HG03139 (cell line): Measurements from ENCODE around the gene PTPN23.
A peak's percentile ranks its signal among the peaks of the same experiment; 100 is the strongest.
"Not testable (repeated sequence)": the region's sequence is repeated elsewhere in the genome, so short reads cannot be mapped to it uniquely, and the experiment has no call there.

Experiments
- ATAC-seq: cut with Tn5 transposase; IDR thresholded peaks from one replicate; pipeline ENCODE4 v1.9.1; 2021; ENCODE audit not compliant: unreplicated experiment

PTPN23 gene

GRCh38 chr3:47380601-47381316, at the start of gene PTPN23:
TSS of gene PTPN23 (plus strand) at chr3:47381021. CDS start at chr3:47381097, 76 bp downstream.
- peak; percentile 61 for ATAC-seq

- no peak for ATAC-seq
Observed at GRCh38 chr3:47333907-47334306, 46.9 kb upstream of the PTPN23 start.

GRCh38 chr3:47337656-47338055, 43.2 kb upstream of the PTPN23 start:
- no peak for ATAC-seq

GRCh38 chr3:47339951-47340350, 40.9 kb upstream of the PTPN23 start:
- no peak for ATAC-seq

- no peak for ATAC-seq
Observed at GRCh38 chr3:47340866-47341265, 40.0 kb upstream of the PTPN23 start.

DNA sequence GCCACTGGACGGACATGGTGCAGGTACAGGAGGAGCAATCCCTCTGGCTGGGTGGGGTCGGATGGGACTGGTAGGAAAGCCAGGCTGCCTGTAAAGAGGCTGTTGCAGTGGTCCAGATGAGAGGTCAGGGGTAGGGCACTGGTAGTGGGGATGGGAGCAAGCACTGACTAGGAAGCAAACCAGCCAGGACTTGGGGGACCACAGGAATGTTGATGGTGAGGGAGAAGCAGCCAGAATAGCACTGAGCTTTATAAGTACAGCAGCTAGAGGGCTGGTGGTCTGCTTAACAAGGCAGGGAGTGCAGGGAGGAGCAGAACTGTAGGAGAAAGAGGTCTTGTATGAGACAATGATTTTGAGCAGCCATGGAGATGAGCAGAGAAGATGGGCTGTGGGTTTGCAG, 38.7 kb upstream of the PTPN23 start:
- ATAC-seq: no peak

DNA sequence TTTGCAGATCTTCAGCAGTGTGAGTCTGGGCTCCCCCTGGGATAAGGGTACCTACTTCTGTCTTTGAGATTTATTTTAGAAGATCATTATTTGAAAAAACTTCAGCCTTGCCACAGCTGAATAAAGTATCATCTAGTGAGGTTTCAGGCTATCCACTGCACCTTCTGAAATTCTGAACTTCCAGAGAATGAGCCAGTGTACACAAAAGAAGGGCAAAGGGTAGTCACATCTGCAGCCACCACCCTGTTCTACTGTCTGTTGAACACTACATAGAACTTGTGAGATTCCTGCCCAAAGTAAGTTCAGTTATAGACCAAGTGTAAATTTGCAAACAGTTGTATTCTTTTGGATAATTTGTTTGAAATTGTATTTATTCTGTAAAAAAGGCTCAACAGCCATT, 38.0 kb upstream of the PTPN23 start:
- no peak for ATAC-seq

DNA sequence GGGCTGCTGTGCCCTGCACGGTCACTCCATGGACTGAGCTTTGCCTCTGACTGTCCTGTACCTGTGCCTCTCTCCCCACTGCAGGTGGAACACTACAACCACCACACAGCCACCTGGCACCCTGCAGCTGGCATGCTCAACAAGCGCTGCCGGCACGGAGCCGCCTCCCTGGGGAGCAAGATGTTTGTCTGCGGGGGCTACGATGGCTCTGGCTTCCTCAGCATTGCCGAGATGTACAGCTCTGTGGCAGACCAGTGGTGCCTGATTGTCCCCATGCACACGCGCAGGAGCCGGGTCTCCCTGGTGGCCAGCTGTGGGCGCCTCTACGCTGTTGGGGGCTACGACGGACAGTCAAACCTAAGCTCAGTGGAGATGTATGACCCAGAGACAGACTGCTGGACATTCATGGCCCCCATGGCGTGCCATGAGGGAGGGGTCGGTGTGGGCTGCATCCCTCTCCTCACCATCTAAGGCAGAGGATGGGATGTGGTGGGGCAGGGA, 37.3 kb upstream of the PTPN23 start:
- no peak for ATAC-seq

DNA sequence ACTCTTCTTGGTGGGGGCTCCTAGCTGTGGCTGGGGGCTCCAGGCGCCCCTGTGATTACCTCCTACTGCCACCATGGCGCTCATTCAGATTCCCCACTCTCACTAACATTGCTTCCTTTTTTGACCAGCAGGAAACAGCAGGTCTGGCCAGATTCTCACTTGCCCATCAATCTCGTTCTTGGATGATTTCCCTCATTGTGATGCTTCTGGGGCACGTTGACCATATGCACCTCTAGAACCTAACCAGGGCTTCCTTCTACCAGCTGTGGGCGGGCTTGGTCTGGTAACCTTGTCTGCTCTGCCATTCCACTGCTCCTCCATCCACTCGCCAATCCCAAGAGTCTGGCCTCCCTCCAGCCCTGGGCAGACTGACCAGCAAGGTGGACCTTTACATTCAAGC, 35.9 kb upstream of the PTPN23 start:
- no peak for ATAC-seq

- peak; percentile 72 for ATAC-seq
Observed at GRCh38 chr3:47347217-47347801, 33.5 kb upstream of the PTPN23 start.

GRCh38 chr3:47348411-47349154, 32.2 kb upstream of the PTPN23 start:
- no peak for ATAC-seq

GRCh38 chr3:47355010-47355409, 25.8 kb upstream of the PTPN23 start:
- no peak for ATAC-seq

DNA sequence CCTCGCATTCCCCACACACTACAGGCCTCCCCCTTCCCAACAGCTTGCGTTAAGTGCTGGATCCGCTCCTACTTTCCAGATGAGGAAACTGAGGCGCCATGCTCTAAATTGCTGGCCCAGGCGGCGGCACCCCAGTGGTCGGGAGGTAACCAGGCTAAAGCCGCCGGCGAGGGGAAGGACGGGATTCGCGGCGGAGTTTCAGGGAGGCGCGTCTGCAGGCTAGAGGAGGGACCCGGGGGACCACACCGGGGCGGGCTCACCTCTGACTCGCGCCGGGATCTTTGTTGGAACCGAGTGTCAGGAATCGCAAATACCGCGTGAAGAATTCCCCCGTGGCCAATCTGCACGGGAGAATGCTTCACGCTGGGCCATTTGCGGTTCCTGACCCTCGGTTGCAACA, 24.6 kb upstream of the PTPN23 start:
- ATAC-seq: no peak

DNA sequence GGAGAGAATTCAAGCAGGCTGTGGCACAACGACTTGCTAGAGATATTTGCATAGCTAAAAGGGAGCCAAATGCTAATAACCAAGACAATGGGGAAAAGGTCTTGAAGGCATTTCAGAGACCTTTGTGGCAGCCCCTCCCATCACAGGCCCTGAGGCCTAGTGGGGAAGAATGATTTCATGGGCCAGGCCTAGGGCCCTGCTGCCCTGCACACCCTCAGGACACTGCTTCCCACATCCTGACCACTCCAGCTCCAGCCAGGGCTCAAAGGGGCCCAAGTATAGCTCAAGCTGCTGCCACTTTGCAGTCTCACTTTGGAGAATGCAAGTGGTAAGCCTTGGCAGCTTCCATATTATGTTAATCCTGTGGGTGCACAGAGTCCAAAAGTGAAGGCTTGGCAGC, 21.5 kb upstream of the PTPN23 start:
- ATAC-seq: no peak

- ATAC-seq: not testable (repeated sequence)
Observed at GRCh38 chr3:47360110-47360517, 20.7 kb upstream of the PTPN23 start.

DNA sequence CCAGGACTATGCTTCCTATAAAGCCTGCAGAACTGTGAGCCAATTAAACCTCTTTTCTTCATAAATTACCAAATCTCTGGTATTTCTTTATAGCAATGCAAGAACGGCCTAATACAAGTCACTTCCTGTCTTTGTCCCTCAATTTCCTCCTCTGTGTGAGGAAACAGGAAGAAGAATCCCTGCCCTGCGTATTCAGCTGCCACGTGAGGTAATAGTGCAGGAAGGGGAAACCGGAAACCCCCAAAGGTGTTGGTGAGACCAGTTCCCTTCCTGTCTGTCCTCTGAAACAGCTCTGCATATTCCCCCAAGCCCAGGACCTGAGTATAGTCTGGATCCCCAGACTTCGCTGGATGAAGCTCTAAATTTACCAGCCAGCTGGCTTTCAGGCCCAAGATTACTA, 18.1 kb upstream of the PTPN23 start:
- ATAC-seq: no peak

DNA sequence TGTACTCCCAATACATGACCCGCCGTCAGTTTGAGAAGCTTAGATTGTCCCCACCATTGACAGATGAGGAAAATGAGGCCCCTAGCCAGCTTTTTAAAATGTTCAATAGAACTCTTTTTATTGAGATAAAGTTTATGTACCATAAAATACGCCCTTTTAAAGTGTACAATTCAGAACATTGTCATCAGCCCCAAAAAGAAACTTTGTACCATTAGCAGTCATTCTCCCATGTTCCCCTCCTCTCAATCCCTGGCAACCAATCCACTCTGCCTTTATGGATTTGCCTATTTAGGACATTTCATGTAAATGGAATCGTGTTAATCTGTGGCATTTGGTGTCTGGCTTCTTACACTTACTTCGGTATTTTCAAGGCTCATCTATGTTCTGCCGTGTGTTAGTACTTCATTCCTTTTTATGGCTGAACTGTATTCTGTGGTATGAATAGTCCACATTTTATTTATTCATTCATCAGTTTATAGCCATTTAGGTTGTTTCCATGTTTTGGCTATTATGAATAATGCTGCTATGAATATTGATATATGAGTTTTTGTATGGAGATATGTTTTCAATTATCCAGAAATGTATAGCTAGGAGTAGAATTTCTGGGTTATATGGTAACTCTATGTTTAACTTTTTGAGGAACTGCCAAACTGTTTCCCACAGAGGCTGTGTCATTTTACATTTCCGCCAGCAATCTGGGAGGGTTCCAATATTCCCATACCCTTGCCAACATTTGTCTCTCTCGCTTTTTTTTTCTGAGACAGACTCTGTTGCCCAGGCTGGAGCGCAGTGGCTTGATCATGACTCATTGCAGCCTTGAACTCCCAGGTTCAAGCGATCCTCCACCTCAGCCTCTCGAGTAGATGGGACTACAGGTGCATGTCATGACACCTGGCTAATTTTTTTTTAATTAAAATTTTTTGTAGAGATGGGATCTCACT, 15.3 kb upstream of the PTPN23 start:
- ATAC-seq: no peak

- ATAC-seq: no peak
Observed at GRCh38 chr3:47366833-47367232, 14.0 kb upstream of the PTPN23 start.

DNA sequence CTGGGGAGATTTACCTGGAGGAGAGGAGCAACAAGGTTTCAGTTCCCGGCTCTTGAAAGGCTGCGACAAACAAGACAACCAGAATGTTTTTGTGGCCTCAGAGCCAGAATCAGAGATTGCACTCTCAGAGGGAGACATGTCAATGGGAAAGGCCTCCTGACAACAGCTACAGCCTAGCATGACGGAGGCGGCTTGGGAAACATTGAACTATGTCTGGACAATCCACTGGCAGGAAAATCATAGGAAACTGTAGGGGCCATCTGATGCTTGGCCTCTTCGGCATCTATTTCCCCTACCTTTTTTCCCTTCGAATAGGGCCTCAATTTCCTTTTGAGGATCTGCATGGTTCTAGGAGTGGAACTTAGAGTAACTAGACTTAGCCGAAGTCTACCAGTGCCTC, 13.2 kb upstream of the PTPN23 start:
- no peak for ATAC-seq

DNA sequence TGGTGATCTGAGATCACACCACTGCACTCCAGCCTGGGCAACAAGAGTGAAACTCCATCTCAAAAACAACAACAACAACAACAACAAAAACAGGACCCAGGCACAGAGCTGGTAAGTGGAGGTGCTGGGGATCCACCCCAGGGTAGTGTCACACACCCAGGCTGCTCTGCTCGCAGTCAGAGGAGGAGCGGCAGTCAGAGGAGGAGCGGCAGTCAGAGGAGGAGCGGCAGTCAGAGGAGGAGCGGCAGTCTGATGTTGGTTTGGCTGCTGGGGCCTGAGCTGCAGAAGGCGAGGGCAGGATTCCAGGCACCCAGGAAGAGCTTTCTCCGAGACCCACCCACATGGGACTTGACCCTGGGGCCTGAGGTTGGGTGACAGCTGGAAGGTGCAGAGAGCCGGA, 10.8 kb upstream of the PTPN23 start:
- ATAC-seq: not testable (repeated sequence)
